Measurements from ENCODE around the gene GOLIM4. TPM values are rescaled to one million over a fixed set of nuclear protein-coding genes. Genes with fewer than 3 reads are reported as not detected.

Gene GOLIM4
- total RNA-seq, 3 donors from 2014 or later = 60.8 to 102 (median 80.4) TPM

DNA sequence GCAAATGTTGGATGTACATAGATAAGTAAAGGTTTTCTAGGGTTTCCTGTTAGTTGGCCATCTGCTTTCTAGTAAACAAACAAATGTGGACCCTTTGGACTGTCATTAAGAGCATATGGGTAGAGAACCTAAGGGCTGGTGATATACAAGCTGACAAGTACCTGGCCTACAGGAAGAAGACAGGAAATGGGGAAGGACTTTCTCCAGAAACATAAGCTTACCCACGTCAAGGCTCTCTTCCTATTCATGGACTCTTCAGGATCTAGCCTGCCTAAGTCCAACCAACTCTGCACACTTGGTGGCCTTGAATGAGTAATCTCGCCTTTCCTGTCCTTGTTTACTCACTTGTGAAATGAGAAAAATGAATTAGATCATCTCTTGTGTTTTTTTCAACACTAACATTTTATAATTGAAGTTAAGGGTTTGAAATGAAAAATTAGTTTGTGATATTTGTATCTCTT is 22.2 kb upstream of the GOLIM4 start:
- H3K4me1 ChIP-seq (ENCODE audit: low read depth) = peaks cover 16% of the 10 kb centered on the region
- ATAC-seq (peak; percentile 81), DNase-seq (no peak)
- intact Hi-C loops (cut with DNase I, micrococcal nuclease) = loop anchor here in 1 of 2 donors (10.0 kb wide), 1 partner anchor 47 kb away; no protein-coding TSS in a partner anchor
- no peak overlapping the region for H3K4me3 ChIP-seq
- H3K36me3 ChIP-seq (ENCODE audit: low read depth) = no peaks in the 10 kb centered on the region
- H3K9me3 ChIP-seq = no peaks in the 10 kb centered on the region
- TF ChIP-seq, protein P1, sequence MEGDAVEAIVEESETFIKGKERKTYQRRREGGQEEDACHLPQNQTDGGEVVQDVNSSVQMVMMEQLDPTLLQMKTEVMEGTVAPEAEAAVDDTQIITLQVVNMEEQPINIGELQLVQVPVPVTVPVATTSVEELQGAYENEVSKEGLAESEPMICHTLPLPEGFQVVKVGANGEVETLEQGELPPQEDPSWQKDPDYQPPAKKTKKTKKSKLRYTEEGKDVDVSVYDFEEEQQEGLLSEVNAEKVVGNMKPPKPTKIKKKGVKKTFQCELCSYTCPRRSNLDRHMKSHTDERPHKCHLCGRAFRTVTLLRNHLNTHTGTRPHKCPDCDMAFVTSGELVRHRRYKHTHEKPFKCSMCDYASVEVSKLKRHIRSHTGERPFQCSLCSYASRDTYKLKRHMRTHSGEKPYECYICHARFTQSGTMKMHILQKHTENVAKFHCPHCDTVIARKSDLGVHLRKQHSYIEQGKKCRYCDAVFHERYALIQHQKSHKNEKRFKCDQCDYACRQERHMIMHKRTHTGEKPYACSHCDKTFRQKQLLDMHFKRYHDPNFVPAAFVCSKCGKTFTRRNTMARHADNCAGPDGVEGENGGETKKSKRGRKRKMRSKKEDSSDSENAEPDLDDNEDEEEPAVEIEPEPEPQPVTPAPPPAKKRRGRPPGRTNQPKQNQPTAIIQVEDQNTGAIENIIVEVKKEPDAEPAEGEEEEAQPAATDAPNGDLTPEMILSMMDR (IDR thresholded peaks at IDR 0.05) = no peak

DNA sequence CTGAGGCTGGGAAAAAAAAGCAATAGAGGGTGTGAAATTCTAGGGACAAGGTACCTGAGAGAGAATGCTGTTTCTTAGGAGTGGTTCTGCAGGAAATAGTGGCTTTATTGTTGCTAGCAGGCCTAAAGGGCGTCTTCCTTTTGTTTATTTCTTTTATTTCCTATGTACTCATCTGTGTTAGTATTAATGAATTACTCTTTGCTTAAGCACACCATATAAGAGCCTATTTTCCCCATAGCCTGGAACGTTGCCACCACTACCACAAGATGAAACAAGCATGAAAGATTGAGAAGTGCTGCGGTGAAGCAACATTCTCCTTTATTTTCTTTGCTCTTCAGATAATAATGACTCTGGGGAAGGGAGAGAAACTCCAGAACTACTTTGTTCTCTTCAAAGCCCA is 21.3 kb upstream of the GOLIM4 start:
- no peak overlapping the region for H3K4me3 ChIP-seq
- peak; percentile 79 for ATAC-seq
- intact Hi-C loops (cut with DNase I, micrococcal nuclease) = loop anchor here in 1 of 2 donors (10.0 kb wide), 1 partner anchor 48 kb away; no protein-coding TSS in a partner anchor
- peaks cover 16% of the 10 kb centered on the region for H3K4me1 ChIP-seq (ENCODE audit: low read depth)
- TF ChIP-seq, protein P1 (IDR thresholded peaks at IDR 0.05) = no peak
- no peaks in the 10 kb centered on the region for H3K36me3 ChIP-seq (ENCODE audit: low read depth)
- peak in 1 of 3 donors; percentile 33 for DNase-seq
- no peaks in the 10 kb centered on the region for H3K9me3 ChIP-seq

DNA sequence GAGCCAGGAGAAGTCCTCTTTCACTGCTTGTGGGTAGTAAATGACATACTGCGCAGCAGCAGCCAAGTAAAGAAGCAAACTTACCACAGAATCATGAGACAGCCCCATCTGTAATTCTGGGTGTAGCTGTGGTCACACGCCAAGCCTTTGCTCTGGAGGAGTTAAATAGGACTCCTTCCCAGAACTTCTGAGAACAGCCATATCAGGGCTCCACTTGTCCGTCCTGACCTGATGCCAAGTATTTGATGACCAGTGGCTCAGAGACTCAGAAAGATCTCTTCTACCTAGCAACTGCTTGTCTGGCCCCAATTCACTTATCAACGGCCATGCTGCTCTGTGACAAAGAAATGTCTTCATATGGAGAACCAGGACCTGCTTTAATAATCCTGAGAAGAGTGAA is 20.6 kb upstream of the GOLIM4 start:
- TF ChIP-seq, protein P1 (IDR thresholded peaks at IDR 0.05) = no peak
- Histone ChIP-seq H3K9me3 (peaks cover 3% of the 10 kb centered on the region), H3K36me3 (ENCODE audit: low read depth) (no peaks in the 10 kb centered on the region), H3K4me3 (no peak overlapping the region), H3K4me1 (ENCODE audit: low read depth) (peaks cover 14% of the 10 kb centered on the region)
- DNase-seq = peak in 1 of 3 donors; percentile 27
- ATAC-seq = peak; percentile 42
- intact Hi-C loops (cut with DNase I, micrococcal nuclease) = loop anchor here in 1 of 2 donors (10.0 kb wide), 1 partner anchor 49 kb away; no protein-coding TSS in a partner anchor

DNA sequence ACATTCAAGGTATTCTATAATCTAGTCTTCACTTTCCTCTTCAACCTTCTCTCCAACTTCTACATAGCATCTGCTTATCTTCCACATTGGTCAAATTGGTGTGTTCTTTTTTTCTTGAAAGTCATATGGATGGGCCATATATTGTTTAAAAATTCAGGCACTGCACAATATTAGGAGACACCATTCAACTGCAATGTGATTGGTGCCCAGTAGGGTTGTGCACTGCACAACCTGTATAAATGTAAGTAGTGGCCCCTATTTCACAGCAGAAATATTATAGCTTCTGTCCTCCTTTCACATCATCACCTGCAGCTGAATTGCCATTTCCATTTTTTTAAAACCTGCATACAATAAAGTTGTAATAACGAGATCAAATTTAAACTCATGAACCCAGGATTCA is 18.1 kb upstream of the GOLIM4 start:
- no peak overlapping the region for H3K4me3 ChIP-seq
- intact Hi-C loops (cut with DNase I, micrococcal nuclease) = loop anchor here in 1 of 2 donors (10.0 kb wide), 1 partner anchor 51 kb away; no protein-coding TSS in a partner anchor
- H3K36me3 ChIP-seq (ENCODE audit: low read depth) = no peaks in the 10 kb centered on the region
- ATAC-seq (no peak), DNase-seq (no peak)
- TF ChIP-seq, protein P1 (IDR thresholded peaks at IDR 0.05) = no peak
- peaks cover 3% of the 10 kb centered on the region for H3K9me3 ChIP-seq
- H3K4me1 ChIP-seq (ENCODE audit: low read depth) = peaks cover 14% of the 10 kb centered on the region

DNA sequence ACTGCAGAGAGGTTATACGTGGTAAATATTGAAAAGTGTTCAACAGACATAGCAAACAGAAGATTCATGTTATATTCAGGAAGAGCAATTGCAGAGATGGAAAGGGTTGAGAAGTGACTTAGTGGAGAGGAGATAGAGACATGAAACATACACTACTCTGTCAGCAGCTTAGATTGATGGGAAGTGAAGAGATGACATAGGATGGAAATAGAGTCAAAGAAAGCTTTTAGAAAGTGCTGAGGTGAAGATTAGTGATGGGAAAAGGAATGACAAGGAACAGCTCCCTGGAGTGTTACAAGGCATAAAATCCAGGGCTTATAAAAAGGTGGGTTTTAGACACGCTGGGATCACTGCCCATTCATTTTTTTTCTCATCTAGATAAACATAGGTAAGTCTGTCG is 17.2 kb upstream of the GOLIM4 start:
- DNase-seq (no peak), ATAC-seq (no peak)
- no peaks in the 10 kb centered on the region for H3K36me3 ChIP-seq (ENCODE audit: low read depth)
- TF ChIP-seq, protein P1 (IDR thresholded peaks at IDR 0.05) = no peak
- H3K4me1 ChIP-seq (ENCODE audit: low read depth) = peaks cover 13% of the 10 kb centered on the region
- intact Hi-C loops (cut with DNase I, micrococcal nuclease) = loop anchor here in 1 of 2 donors (10.0 kb wide), 1 partner anchor 52 kb away; no protein-coding TSS in a partner anchor
- H3K4me3 ChIP-seq = no peak overlapping the region
- peaks cover 3% of the 10 kb centered on the region for H3K9me3 ChIP-seq

All from mucosa of descending colon (tissue), 3 donors.